Muscle layer of duodenum (tissue), 2 donors: ENCODE data around the gene CNN2.

Experiments
- H3K27ac ChIP-seq: one replicate; pipeline ENCODE4 v1.7.0; 2013; ENCODE audit warnings: mild to moderate bottlenecking, low read length
- H3K27me3 ChIP-seq: one replicate; pipeline ENCODE4 v1.7.0; 2013; ENCODE audit warnings: low read depth, mild to moderate bottlenecking, control low read depth, low read length
- H3K36me3 ChIP-seq, 2 donors: one replicate each; pipeline ENCODE4 v1.7.0; 2013; ENCODE audit warnings: low read length in 2 of 2, control low read depth in 1 of 2, mild to moderate bottlenecking in 1 of 2; ENCODE audit not compliant: insufficient read depth in 2 of 2, control insufficient read depth in 1 of 2
- H3K4me1 ChIP-seq, 2 donors: one replicate each; pipeline ENCODE4 v1.7.0; 2013; ENCODE audit warnings: low read length in 2 of 2, mild to moderate bottlenecking in 2 of 2, control low read depth in 1 of 2, moderate library complexity in 1 of 2; ENCODE audit not compliant: insufficient read depth in 2 of 2, control insufficient read depth in 1 of 2
- H3K4me3 ChIP-seq, 2 donors: one replicate each; pipeline ENCODE4 v1.7.0; 2013; ENCODE audit warnings: low read length in 2 of 2, low read depth in 1 of 2, mild to moderate bottlenecking in 1 of 2
- H3K9me3 ChIP-seq, 2 donors: one replicate each; pipeline ENCODE4 v1.7.0; 2013; ENCODE audit warnings: low read length in 2 of 2, control low read depth in 1 of 2, mild to moderate bottlenecking in 1 of 2; ENCODE audit not compliant: control insufficient read depth in 1 of 2
- donor health status: healthy.

CNN2 gene

GRCh38 chr19:1076046-1076386 is 49.6 kb downstream of the CNN2 start:
- H3K4me1 ChIP-seq = peaks cover 4 to 6% of the 10 kb centered on the region in 2 donors
- no peaks in the 10 kb centered on the region for H3K36me3 ChIP-seq
- H3K4me3 ChIP-seq = no peak overlapping the region
- H3K27me3 ChIP-seq = peaks cover 3% of the 10 kb centered on the region
- no peak overlapping the region for H3K27ac ChIP-seq
- H3K9me3 ChIP-seq = no peaks in the 10 kb centered on the region

DNA sequence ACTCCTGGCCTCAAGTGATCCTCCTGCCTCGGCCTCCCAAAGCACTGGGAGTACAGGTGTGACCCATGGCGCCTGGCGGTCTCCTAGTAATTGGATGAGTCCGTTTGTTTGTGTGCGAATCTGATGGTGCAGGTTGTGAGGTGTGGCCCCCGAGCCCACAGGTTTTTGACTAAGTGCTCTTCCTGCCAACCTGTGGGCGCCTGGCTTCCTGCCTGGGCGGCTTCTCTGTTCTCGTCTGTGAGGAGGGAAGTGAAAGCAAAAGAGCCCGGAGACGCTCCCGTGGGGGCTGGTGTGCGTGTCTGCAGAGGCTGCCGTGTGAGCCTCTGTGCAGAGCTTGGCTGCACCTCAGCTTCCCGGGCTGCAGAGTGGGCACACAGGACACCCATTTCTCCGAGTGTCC is 50.5 kb downstream of the CNN2 start:
- H3K9me3 ChIP-seq = no peaks in the 10 kb centered on the region
- H3K36me3 ChIP-seq = no peaks in the 10 kb centered on the region
- H3K27me3 ChIP-seq = peaks cover 3% of the 10 kb centered on the region
- H3K4me3 ChIP-seq = no peak overlapping the region
- H3K27ac ChIP-seq = no peak overlapping the region
- H3K4me1 ChIP-seq = peaks cover 0 to 4% of the 10 kb centered on the region in 2 donors

- Histone ChIP-seq H3K36me3 (no peaks in the 10 kb centered on the region), H3K27ac (no peak overlapping the region), H3K27me3 (no peaks in the 10 kb centered on the region), H3K4me3 (no peak overlapping the region), H3K9me3 (no peaks in the 10 kb centered on the region), H3K4me1 (peaks cover 4 to 8% of the 10 kb centered on the region in 2 donors)
These were observed 53.2 kb downstream of the CNN2 start for GRCh38 chr19:1079566-1080111.

- peaks cover 4 to 8% of the 10 kb centered on the region in 2 donors for H3K4me1 ChIP-seq
These were observed 54.2 kb downstream of the CNN2 start for GRCh38 chr19:1080360-1081161.

GRCh38 chr19:1081301-1082164 is 55.1 kb downstream of the CNN2 start:
- Histone ChIP-seq H3K27me3 (no peaks in the 10 kb centered on the region), H3K27ac (no peak overlapping the region), H3K4me3 (no peak overlapping the region), H3K36me3 (peaks cover 0 to 7% of the 10 kb centered on the region in 2 donors), H3K9me3 (no peaks in the 10 kb centered on the region), H3K4me1 (peaks cover 0 to 8% of the 10 kb centered on the region in 2 donors)

More at GRCh38 chr19:1080360-1081161, 54.2 kb downstream of the CNN2 start:
- no peak overlapping the region for H3K4me3 ChIP-seq
- H3K27ac ChIP-seq = no peak overlapping the region
- H3K27me3 ChIP-seq = no peaks in the 10 kb centered on the region
- no peaks in the 10 kb centered on the region for H3K9me3 ChIP-seq
- H3K36me3 ChIP-seq = no peaks in the 10 kb centered on the region

- Histone ChIP-seq H3K4me3 (peak overlapping the region in 1 of 2 donors; percentile 8), H3K4me1 (peaks cover 0 to 8% of the 10 kb centered on the region in 2 donors), H3K9me3 (no peaks in the 10 kb centered on the region), H3K27ac (no peak overlapping the region), H3K27me3 (no peaks in the 10 kb centered on the region), H3K36me3 (peaks cover 0 to 7% of the 10 kb centered on the region in 2 donors)
These were observed 55.9 kb downstream of the CNN2 start for GRCh38 chr19:1082165-1082927.

GRCh38 chr19:1082928-1083816 is 56.8 kb downstream of the CNN2 start:
- no peaks in the 10 kb centered on the region for H3K9me3 ChIP-seq
- no peaks in the 10 kb centered on the region for H3K27me3 ChIP-seq
- no peak overlapping the region for H3K27ac ChIP-seq
- peaks cover 0 to 8% of the 10 kb centered on the region in 2 donors for H3K4me1 ChIP-seq
- peak overlapping the region in 1 of 2 donors; percentile 8 for H3K4me3 ChIP-seq
- peaks cover 0 to 9% of the 10 kb centered on the region in 2 donors for H3K36me3 ChIP-seq

DNA sequence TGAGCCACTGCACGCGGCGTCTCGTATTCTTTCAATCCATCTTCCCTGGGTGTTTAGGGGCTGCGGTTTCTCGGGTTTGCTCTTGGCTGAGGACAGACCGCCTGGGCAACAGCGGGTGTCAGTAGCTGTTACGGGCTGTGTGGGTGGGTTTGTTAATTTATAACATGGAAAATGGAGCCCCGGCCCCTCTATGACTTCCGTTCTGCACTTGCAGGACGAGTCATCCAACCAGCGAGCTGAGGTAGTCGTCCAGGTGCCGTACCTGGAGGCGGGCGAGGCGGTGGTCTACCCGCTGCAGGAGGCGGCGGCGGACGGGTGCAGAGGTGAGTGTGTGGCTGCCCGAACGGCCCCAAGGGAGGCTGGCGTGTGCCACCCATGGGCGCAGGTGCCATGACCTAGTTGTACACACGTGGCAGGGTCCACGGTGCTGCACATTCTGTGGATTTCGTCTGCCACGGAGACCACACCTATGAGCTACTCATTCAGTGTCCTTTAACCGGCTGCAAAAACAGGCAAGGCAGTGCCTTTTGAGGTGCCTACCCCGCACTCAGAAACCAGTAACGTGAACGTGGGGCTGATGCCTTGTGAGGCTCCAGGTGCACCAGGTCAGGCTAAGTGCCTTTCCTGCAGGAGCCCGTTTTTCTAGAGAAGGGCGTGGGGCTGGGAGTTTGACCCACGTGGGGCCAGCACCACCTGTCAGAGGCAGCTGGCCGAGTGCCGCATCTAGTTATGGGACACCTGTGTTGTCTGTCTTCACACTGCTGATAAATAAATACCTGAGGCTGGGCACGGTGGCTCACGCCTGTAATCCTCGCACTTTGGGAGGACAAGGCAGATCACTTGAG is 57.8 kb downstream of the CNN2 start:
- Histone ChIP-seq H3K27me3 (no peaks in the 10 kb centered on the region), H3K4me1 (peaks cover 0 to 8% of the 10 kb centered on the region in 2 donors), H3K27ac (no peak overlapping the region), H3K4me3 (no peak overlapping the region), H3K9me3 (no peaks in the 10 kb centered on the region), H3K36me3 (peaks cover 0 to 19% of the 10 kb centered on the region in 2 donors)

DNA sequence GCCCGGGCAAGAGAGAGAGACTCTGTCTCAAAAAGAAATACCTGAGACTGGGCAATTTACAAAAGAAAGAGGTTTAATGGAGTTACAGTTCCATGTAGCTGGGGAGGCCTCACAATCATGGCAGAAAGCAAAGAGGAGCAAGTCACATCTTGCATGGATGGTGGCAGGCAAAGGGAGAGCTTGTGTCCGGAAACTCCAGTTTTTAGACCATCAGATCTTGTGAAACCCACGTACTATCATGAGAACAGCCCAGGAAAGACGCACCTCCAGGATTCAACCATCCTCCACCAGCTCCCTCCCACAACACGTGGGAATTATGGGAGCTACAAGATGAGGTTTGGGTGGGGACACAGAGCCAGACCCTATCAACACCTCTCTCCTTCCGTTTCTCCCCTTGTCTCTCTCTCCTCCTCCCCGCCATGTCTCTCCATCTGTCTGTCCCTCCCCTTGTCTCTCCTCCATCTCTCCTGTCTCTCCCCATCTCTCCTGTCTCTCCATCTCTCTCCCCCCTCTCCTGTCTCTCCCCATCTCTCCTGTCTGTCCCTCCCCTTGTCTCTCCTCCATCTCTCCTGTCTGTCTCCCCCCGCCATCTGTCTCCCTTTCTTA is 58.7 kb downstream of the CNN2 start:
- Histone ChIP-seq H3K36me3 (peaks cover 0 to 26% of the 10 kb centered on the region in 2 donors), H3K27me3 (no peaks in the 10 kb centered on the region), H3K4me3 (no peak overlapping the region), H3K9me3 (no peaks in the 10 kb centered on the region), H3K27ac (no peak overlapping the region), H3K4me1 (peaks cover 0 to 12% of the 10 kb centered on the region in 2 donors)
